NCI-H2196 (cell line): ENCODE measurements around the gene LMOD3.

Experiments used
- DNase-seq: peaks from one replicate; lab custom pipeline; 2025; ENCODE audit not compliant: unreplicated experiment; lab: John Stamatoyannopoulos, UW

Gene LMOD3

DNA sequence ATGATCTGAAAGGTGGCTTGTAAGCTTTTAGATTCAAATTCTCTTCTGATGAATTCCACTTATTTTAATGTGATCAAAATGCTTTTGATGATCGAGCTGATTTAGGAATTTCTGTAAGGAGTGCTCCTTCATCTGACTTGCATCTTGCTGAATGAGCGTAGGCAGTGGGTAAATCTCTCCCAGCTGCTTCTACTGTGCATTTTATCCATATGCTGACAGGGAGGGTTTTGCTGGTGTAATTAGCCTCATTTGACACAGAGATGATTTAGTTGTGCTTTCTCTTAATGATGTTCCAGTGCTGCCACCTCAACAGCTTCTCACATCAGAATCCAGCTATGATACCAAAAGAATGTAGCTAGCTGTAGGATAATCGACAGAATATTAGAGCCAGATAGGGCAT, 3.8 kb upstream of the LMOD3 start:
- DNase-seq, result no peak

DNA sequence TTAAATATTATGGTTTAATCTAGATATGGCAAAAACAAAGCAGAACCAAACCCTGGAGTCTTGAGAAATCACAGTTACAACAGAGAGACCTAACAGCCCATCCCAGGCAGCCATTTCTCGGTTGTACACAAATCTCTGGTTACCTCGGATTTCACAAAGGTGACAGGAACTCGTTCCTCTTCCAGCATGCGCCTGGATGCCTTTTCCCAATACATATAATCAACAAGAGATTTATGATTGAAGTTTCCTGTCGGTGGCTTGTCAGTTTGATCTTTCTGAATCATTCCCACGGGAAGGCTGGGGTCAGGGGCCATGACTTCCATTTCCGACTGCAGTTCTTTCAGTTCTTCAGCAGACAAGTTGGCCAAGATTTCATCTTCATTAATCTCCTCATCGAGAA, 445 bp downstream of the LMOD3 start:
- DNase-seq, result no peak

DNA sequence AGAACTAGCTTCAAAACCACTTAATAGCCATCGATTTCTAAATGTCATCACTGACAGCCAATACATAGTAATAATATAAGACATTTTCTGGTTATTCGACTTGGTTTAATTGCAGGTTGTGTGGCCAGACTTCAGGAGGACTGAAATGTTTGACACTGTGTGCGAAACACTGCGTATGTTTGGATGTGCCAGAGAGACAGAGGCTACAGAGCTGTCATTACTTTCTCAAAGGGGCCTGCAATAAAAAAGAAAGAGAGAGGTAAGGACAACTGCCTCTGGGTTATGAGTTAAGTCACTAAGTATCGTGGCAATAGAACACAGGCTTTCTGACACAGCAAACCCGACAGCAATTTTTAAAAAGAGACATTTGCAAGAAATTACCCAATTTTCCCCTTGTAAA, 882 bp downstream of the LMOD3 start:
- DNase-seq, result no peak

DNA sequence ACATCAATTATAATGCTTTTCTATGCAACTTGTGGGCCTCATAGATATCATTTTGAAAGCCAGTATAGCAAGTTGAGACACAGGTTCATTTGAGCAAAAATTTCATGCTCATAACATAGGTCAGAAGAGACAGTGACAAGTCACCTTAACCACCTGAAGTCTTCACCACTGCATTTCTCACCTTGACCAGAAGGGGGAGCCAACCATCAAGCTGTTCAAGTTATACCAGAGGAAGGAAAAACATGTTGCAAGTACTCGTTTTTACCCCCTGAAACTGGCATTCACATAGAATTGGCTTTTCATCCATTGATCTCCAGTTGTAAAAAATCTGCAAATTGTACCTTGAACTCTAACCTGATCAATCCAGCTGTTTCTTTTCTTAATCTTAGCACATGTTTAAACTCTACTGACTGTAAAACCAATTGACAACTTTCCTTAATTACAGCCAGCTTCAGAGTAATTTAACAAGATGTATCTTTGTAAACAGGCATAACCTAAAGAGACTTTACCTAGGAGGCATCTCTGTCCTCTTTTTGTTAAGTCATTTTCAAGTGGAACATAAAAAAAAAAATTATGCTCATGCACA, 1.4 kb downstream of the LMOD3 start:
- DNase-seq, result peak; percentile 33

DNA sequence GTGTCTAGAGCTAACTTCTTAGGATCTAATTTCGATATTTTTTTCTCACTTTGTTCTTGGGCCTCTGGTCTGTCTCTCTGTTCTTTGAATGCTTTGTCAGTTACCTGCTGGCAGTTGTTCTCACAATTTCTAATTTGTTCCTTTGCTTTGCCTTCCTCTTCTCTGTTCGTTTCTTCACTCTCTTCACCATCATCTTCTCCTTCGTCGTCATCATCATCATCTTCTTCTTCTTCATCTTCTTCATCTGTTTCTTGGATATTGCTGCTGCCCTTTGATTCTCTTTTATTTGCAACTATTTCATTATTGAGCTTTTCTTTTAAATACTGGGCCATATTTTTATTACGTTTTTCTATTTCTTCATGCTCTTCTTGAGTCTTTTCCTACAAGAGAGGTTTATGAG, 2.7 kb downstream of the LMOD3 start:
- no peak for DNase-seq

DNA sequence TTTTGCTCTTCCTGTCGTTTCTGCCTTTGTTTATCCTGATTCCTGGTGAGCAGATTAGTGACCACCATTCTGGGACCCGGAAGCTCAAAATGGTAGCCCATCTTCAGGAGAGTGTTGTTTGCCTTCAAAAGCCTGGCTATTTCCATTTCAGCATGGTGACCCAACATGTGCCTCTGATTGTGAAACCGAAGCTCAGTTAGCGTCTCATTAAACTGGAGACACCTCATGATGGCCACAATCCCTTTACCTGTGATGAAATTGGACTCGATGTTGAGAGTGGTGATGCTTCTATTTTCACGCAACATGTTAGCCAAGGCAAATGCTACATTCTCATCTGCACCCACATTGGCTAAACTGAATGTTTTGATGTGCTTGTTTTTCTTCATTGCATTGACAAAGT, 3.3 kb downstream of the LMOD3 start:
- no peak for DNase-seq

DNA sequence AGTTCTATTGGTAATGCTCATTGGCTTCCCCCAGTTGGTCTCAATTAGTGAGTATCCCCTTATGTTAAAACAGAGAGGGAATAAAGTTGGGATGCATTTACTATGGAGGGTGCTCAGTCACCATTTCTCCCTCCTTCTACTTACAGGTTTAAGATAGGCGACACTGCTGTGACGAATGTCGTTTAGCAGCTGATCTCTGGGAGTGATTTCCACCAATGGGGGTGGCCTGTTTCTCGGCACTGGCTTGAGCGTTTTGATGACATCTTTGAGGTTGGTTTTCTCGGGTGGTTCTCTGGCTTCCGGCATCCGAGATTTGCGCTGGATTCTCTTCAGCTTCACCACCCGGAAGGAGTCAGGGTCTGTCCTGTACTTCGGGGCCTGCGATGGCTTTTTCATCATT, 3.8 kb downstream of the LMOD3 start:
- DNase-seq, result no peak

DNA sequence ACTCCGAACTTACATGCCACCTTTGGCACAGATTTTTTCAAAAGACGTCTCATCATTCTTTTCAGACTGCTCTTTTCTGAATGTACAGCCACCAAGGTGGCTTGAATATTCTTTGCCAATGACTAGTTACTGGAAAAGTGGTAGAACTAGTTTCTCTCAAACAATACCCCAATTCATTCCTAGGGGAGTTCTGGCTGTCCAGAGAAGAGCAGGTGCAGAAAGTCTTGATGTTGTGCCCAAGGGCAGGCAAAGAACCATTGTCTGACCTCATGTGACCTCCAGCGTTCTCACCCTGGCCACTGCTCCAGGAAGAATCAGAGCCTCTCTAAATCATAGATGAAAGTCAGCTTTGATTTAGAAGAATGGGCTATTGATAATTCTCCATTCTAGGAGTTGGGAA, 5.5 kb downstream of the LMOD3 start:
- DNase-seq, result peak; percentile 16

DNA sequence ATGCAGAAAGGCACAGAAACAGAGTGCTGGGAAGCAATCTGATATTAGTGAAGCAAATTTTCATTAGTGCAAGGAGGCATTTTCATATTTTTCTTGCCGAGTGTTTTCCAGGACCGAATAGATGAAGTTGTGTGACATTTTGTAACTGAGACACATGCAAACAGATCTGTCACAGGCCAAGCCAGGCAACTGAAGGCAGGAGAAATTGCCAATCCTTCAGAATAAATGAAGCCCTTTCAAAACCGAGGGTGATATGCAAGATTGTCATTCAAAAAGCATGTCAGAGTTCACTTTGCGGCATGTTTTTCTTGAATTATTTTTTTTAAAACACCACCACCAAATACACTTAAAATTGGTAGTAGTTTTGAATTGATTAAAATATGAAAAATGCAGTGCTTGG, 6.2 kb downstream of the LMOD3 start:
- DNase-seq, result no peak

DNA sequence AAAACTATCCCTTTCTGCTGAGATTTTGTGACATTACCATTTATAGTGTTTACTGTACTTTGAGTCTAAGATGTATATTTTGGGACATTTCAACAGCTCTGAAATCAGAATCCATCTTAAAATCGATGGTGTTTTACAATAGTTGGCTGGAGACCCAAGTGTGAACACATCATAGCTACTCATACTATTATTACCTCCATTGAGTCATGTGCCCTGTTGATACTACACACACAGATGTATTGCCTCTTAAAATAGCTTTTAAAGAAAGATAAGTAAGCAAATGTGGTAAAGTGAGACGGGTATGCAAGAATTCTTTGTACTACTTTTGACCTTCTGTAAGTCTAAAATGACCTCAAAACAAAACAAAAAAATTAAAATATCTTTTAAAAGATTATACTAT, 6.7 kb downstream of the LMOD3 start:
- DNase-seq, result no peak

DNA sequence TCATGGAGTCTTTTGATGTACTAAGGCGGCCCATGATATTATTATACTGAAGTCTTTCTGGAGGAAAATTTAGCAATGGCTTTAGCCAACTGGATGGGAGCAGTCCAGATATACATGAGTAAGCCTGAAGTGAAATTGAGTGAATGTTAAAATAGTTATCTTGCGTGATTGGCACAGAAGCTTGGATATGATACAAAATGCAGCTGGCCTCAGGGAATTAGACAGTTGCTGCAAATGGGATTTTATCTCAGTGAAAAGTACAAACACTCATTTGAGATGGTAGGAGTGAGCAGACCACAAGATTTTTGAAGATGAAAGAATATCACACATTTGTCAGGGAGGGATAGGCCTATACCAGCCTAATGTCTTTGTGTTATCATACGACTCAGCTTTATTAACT, 8.9 kb downstream of the LMOD3 start:
- DNase-seq, result no peak

DNA sequence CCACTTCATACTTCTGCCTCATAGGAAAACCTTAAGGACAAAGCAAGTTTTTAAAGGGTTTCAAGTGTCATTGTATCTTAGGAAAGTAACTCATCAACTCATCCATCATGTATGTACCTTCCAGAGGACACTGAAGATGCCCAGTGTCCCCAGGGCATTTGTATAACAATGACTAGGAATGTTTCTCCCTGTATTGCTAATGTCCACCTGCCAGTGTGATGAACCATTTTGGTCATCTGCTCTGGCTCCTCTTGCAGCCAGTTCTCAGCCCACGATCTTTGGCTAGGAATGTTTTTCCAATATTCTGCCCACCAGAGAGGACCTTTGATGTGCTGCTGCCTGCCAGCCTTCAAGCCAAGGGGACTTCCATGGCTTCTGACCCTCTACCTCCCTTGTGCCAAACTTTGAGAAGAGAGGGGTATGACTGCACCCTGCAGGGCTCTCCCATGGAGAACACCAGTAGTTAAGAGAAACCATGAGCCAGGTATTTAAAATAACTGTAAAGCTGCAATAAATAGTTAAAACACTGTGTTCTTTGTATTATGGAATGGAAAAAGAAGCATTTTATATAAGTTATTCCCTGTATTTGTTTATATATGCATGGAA, 11.4 kb downstream of the LMOD3 start:
- no peak for DNase-seq

DNA sequence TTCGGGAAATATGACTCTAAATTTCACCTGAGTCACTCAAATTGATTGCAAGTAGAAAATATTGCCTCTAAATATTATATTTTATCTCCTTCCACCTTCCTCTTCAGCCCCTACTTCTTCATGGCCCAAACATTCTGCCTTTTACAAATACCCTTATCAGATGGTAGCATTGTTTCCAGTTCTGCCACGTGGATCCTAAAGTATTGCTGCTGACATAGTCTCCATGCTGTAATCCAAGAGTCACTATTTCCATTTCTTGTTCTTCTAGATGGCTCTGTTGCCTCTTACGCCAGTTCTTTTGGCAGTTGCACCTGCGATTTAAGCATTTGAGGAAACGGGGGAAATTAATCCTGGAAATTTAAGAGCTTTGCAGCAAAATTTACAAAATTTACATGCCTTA, 13.6 kb downstream of the LMOD3 start:
- no peak for DNase-seq

DNA sequence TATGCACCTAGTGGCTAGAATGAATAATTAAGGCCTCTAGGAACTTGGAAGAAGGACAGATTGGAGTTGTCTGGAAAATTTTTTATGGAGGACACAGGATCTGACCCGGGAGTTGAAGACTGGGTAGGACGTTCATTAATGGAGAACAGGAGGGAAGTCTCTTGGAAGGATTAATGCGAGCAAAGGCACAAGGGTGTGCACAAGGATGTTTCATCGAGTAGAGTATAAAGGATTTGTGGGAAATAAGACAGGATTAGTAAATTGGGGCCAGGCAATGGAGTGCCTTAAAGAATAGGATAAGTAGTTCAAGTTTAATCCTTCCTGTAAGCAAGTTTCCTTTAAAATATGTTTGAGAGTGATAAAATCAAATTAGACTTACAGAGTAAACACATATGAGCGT, 14.6 kb downstream of the LMOD3 start:
- no peak for DNase-seq

DNA sequence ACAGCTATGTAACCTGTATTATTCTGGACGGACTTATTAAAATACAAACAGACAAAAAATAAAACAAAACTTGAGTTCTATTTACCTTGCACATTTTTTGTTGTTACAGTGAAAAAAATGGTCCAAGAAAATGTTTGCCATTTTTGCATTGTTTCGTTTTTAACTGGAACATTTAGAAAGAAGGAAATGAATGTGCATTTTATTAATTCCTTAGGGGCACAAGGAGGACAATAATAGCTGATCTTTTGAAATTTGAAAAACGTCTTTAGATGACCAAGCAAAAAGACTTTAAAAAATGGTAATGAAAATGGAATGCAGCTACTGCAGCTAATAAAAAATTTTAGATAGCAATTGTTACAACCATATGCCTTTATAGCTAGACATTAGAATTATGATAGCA, 17.1 kb downstream of the LMOD3 start:
- no peak for DNase-seq

DNA sequence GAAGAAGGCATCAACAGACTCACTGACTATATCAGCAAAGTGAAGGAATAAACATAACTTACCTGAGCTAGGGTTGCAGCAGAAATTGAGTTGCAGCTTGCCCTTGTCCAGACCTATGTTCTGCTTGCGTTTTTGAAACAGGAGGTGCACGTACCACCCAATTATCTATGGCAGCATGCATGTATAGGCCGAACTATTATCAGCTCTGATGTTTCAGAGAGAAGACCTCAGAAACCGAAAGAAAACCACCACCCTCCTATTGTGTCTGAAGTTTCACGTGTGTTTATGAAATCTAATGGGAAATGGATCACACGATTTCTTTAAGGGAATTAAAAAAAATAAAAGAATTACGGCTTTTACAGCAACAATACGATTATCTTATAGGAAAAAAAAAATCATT, 17.8 kb downstream of the LMOD3 start:
- no peak for DNase-seq

DNA sequence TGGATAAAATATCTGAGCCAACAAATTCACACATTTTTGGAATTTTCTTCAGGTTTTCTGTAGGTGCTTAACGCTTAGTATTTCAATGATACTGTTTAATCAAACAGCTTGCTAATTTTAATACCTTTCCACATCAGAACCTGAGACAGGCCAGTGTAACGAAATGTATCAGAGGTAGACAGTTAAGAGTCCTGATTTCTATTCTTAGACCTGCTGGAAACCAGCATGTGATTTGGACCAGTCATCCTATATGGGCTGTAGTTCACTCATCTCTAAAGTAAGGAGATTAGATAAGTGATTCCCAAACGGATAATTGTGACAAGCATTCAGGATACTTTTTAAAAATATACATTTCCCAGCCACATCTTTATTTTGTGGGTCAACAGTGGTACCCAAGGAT, 19.3 kb downstream of the LMOD3 start:
- no peak for DNase-seq

DNA sequence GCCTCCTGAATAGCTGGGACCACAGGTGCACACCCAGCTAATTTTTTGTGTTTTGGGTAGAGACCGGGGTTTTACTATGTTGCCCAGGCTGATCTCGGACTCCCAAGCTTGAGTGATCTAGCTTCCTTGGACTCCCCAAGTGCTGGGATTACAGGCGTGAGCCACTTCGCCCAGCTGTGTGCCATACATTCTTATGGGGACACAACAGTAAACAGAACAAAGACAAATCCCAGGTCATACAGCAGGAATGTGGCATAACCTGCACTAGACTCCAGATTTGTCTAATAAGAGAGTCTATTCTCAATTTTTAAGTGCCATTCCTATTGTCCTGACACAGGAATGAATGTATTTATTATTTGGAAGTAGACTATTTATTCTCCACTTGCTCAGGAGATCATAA, 20.0 kb downstream of the LMOD3 start:
- no peak for DNase-seq

DNA sequence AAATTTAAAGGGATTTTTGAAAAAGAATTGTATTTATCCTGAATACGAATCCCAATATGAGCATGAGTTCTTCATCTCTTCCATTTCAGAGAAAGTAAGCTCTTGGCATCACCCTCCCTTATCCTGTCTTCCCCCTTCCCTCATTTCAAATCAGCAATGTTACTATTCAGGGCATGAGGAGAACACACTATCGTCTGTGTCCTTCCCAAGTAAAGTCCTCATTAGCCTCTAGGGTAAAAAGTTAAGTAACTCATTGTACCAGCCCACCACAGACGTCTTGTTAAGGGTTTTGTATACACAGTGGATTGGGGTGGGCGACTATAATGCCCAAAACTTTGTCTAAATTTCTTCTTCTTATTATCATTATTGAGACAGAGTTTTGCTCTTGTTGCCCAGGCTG, 22.8 kb downstream of the LMOD3 start:
- no peak for DNase-seq

DNA sequence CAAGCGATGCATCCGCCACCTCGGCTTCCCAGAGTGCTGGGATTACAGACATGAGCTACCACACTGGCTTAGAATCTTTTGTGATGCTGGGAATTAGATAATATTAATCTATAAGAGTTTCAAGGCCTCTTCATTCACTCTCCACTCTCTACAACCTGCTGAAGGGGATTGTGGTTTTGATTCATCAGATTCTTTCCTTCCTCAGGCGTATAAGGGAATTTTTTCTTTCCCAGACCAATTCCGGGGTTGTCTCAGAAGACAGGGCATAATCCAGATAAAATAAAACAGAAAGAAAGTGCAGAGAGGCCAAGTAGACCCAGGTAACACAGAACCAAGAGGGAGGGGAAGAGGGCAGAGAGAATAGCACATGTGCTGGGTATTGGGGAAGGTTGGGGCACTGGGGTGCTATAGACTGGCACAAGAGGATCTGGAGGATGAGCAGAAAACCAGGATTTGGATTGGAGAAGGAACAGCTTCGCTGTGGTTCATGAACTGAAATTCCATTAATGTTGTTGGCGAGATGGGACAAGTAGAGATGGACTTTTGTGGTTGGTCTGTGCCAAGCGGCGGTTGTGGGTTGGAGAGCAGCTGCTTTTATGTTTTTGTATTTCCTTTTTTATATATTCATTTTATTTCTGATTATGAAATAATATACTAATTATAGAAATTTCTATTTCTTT, 24.8 kb downstream of the LMOD3 start:
- DNase-seq, result no peak

DNA sequence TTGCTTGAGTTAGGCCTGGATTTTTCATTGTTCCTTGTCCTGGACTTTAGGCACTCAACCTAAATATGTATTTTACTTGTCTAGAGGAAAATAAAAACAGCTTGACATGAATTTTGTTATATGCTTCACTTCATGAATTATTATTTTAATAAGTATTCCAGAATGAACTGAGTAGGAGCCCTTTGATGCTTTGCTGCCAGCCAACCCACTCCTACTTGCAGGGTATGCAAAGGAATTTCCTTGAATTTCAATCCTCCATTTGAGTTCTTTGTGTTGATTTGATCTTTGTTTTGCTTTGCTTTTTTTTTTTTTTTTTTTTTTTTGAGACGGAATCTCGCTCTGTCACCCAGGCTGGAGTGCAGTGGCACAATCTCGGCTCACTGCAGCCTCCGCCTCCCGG, 26.1 kb downstream of the LMOD3 start:
- DNase-seq, result no peak

DNA sequence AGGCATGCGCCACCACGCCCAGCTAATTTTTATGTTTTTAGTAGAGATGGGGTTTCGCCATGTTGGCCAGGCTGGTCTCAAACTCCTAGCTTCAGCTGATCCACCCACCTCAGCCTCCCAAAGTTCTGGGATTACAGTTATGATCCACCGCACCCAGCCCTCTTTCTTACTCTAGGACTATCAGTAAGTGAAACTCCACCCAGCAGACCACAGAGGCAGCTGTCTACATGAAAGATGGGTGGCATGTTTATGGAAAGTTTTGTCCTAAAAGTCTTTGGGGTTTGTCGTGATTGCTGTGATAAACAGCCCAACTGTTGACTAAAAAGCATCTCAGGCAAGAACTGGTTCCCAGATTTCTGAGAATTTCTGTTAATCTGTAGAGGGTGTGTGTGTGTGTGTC, 26.8 kb downstream of the LMOD3 start:
- DNase-seq, result no peak
